ENCODE results near the gene RFC1.
"Not testable (repeated sequence)": the region's sequence is repeated elsewhere in the genome, so short reads cannot be mapped to it uniquely, and the experiment has no call there.

RFC1 gene, protein sequence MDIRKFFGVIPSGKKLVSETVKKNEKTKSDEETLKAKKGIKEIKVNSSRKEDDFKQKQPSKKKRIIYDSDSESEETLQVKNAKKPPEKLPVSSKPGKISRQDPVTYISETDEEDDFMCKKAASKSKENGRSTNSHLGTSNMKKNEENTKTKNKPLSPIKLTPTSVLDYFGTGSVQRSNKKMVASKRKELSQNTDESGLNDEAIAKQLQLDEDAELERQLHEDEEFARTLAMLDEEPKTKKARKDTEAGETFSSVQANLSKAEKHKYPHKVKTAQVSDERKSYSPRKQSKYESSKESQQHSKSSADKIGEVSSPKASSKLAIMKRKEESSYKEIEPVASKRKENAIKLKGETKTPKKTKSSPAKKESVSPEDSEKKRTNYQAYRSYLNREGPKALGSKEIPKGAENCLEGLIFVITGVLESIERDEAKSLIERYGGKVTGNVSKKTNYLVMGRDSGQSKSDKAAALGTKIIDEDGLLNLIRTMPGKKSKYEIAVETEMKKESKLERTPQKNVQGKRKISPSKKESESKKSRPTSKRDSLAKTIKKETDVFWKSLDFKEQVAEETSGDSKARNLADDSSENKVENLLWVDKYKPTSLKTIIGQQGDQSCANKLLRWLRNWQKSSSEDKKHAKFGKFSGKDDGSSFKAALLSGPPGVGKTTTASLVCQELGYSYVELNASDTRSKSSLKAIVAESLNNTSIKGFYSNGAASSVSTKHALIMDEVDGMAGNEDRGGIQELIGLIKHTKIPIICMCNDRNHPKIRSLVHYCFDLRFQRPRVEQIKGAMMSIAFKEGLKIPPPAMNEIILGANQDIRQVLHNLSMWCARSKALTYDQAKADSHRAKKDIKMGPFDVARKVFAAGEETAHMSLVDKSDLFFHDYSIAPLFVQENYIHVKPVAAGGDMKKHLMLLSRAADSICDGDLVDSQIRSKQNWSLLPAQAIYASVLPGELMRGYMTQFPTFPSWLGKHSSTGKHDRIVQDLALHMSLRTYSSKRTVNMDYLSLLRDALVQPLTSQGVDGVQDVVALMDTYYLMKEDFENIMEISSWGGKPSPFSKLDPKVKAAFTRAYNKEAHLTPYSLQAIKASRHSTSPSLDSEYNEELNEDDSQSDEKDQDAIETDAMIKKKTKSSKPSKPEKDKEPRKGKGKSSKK

GRCh38 chr4:39365830-39366771 lies at the start of gene RFC1:
Gene RFC1, minus strand, starts transcription at chr4:39366362. Its CDS starts 121 bp downstream, at chr4:39366241.
- peak; percentile 70 for DNase-seq (ENCODE audit: low read depth, low spot score)
- H3K27ac ChIP-seq = peak within 1 kb of the TSS; percentile 51

GRCh38 chr4:39415678-39416283 lies 49.6 kb upstream of the RFC1 start:
- H3K27ac ChIP-seq = no peak overlapping the region
- DNase-seq (ENCODE audit: low read depth, low spot score) = no peak

DNA sequence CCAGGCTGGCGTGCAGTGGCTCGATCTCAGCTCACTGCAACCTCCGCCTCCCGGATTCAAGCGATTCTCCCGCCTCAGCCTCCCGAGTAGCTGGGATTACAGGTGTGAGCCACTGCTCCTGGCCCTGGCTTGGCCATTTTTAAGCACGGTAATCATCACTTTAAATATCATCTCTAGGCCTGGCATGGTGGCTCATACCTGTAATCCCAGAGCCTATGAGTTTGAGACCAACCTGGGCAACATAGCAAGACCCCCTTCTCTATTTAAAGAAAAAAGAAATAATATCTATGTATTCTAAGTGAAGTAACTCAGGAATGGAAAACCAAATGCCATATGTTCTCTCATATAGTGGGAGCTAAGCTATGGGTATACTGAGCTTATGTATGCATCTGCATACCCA lies 45.4 kb upstream of the RFC1 start:
- not testable (repeated sequence) for H3K27ac ChIP-seq

DNA sequence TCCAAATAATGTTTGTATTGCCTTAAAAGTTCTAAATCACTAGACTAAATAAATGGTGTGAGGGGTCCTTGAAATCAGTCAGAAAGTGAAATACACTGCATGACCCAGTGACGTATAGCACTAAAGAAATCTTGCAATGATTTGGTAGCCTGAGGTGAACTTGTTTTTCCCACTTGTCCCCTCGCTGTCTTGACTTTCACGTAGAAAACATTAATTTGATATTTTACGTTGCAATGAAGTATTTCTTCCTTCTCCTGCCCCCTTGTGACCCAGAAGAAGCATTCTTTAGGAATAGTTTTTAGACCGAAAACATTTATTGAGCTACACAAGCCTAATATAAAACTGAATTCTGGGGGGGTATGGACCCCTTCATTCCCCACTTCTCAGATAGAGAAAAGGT lies 44.3 kb upstream of the RFC1 start:
- no peak for DNase-seq (ENCODE audit: low read depth, low spot score)
- no peak overlapping the region for H3K27ac ChIP-seq

More for the DNA sequence above, 45.4 kb upstream of the RFC1 start:
- not testable (repeated sequence) for DNase-seq (ENCODE audit: low read depth, low spot score)

- no peak for DNase-seq (ENCODE audit: low read depth, low spot score)
- no peak overlapping the region for H3K27ac ChIP-seq
Measured at GRCh38 chr4:39407584-39407885, 41.4 kb upstream of the RFC1 start.

DNA sequence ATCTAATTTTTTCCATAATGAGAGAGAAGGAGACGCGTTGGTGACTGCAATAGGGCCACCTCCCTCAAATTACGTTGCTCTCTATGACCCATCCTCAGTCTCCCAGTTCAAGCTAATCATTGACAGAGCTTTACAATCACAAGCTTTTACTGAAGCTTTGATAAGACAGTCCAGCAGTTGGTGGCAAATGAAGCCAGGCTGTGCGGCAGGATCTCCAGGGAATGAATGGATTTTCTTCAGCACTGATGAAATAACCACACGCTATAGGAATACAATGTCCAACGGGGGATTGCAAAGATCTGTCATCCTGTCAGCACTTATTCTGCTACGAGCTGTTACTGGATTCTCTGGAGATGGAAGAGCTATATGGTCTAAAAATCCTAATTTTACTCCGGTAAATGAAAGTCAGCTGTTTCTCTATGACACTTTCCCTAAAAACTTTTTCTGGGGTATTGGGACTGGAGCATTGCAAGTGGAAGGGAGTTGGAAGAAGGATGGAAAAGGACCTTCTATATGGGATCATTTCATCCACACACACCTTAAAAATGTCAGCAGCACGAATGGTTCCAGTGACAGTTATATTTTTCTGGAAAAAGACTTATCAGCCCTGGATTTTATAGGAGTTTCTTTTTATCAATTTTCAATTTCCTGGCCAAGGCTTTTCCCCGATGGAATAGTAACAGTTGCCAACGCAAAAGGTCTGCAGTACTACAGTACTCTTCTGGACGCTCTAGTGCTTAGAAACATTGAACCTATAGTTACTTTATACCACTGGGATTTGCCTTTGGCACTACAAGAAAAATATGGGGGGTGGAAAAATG lies 40.8 kb upstream of the RFC1 start, which contains the start of gene KLB:
KLB (plus strand) TSS at position 168 of the 821 bp plus-strand sequence; CDS start at position 188, 20 bp downstream.
- H3K27ac ChIP-seq = no peak within 1 kb of the TSS
- DNase-seq (ENCODE audit: low read depth, low spot score) = no peak

DNA sequence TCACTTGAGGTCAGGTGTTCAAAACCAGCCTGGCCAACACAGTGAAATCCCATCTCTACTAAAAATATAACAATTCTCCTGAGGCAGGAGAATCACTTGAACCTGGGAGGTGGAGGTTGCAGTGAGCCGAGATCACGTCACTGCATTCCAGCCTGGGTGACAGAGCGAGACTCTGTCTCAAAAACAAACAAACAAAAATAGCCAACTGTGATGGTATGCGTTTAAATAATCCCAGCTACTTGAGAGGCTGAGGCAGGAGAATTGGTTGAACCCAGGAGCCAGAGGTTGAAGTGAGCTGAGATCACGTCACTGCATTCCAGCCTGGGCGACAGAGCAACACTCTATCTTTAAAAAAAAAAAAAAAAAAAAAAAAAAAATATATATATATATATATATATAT lies 35.5 kb upstream of the RFC1 start:
- H3K27ac ChIP-seq; DNase-seq (ENCODE audit: low read depth, low spot score): not testable (repeated sequence)

GRCh38 chr4:39394706-39395105 lies 28.5 kb upstream of the RFC1 start:
- no peak overlapping the region for H3K27ac ChIP-seq
- DNase-seq (ENCODE audit: low read depth, low spot score) = no peak

GRCh38 chr4:39390603-39391002 lies 24.4 kb upstream of the RFC1 start:
- no peak for DNase-seq (ENCODE audit: low read depth, low spot score)
- no peak overlapping the region for H3K27ac ChIP-seq

DNA sequence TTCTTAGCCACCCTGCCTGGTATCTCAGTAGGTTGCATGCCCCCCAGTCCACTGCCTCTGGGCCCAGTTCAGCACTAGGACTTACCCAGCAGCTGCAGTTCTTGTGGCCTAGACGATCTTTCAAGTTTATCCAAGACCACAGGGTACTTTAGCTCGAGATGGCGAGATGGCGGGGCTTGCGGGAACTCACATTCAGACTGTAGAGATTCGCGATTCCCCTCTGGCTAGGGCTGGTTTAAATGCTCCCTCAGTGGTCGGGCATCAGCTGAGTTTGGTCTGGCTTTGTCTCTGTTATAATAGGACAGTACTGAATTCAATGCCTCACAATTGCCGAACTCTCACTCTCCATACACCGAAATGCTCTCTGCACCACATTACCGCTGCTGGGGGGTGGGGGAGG lies 18.4 kb upstream of the RFC1 start:
- H3K27ac ChIP-seq = no peak overlapping the region
- DNase-seq (ENCODE audit: low read depth, low spot score) = no peak

DNA sequence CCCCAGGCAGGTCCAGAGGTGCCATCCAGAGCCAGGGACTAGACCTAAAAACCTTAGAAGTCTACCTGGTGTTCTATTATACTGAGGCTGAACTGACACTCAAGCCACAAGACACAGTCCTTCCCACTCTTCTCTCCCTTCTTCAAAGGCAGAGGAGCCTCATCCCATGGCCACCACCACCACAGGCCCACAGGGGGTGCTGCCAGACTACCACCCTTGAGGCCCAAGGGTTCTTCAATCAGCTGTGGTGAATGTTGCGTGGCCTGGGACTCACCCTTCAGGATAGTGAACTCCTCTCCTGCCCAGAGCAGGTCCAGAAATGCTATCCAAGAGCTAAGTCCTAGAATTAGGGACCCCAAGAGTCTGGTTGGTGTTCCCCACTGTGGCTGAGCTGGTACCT lies 17.5 kb upstream of the RFC1 start:
- no peak for DNase-seq (ENCODE audit: low read depth, low spot score)
- H3K27ac ChIP-seq = no peak overlapping the region

- no peak overlapping the region for H3K27ac ChIP-seq
- DNase-seq (ENCODE audit: low read depth, low spot score) = no peak
Measured at GRCh38 chr4:39375478-39375877, 9.3 kb upstream of the RFC1 start.

- H3K27ac ChIP-seq; DNase-seq (ENCODE audit: low read depth, low spot score): not testable (repeated sequence)
Measured at GRCh38 chr4:39371209-39371608, 5.0 kb upstream of the RFC1 start.

- DNase-seq (ENCODE audit: low read depth, low spot score) = no peak
Measured at GRCh38 chr4:39369301-39369700, 3.1 kb upstream of the RFC1 start.

DNA sequence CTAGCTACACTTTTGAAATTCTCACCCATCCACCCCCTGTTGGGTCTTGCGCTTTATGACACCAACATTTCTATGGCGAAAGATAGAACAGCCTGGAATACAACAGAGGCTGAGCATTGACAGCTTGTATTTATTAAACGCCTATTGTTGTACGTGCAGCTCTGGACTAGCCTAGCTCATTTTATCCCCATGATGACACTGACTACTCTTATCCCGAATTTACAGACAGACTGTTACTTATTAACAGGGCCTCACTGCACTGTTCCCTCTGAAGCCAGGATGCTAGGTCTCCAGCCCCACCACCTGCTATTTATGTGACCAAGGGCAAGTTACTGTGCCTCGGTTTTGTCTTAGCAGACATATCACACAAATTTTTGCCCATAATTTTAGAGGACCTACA lies 1.0 kb upstream of the RFC1 start:
- no peak for DNase-seq (ENCODE audit: low read depth, low spot score)
- no peak overlapping the region for H3K27ac ChIP-seq

More at GRCh38 chr4:39369301-39369700, 3.1 kb upstream of the RFC1 start:
- no peak overlapping the region for H3K27ac ChIP-seq

GRCh38 chr4:39365360-39365759 lies 802 bp downstream of the RFC1 start:
- H3K27ac ChIP-seq = peak overlapping the region; percentile 51
- DNase-seq (ENCODE audit: low read depth, low spot score) = no peak

DNA sequence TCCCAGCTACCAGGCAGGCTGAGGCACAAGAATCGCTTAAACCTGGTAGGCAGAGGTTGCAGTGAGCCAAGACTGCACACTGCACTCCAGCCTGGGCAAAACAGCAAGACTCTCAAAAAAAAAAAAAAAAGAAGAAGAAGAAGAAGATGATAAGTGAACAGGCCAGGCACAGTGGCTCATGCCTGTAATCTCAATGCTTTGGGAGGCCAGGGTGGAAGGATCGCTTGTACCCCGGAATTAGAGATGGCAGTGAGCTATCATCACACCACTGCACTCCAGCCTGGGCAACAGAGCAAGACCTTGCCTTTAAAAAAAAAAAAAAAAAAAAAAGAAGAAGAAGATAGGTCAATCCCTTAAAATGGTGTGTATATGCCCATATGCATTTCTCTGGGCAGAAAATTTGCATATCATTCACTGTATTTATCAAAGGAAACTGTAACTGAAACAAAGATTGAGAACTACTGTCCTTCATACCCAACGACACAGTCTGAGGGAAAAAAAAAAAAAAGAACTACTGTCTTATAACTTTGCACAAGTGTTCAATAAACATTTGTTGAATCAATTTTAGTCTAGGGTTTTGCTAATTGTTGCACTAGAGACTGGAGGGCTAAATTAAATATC lies 2.3 kb downstream of the RFC1 start:
- no peak overlapping the region for H3K27ac ChIP-seq
- DNase-seq (ENCODE audit: low read depth, low spot score) = no peak

DNA sequence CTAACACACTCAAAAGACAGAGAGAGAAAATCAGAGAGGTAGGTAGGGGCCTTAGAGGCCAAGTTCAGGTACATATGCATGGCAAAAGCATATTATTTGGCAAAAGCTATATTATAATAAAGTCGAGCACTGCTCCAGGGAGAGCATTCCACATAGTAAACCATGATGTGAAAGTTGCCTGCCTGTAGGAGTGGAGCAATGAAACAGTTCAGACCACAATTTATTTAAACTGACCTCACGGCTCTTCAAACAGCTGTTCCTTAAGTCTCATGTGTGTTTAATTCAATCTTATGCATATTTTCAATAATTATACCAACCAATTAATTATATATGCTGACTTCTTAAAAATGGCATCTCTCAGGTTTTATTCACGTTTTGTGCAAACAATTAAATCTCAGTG lies 3.3 kb downstream of the RFC1 start:
- no peak for DNase-seq (ENCODE audit: low read depth, low spot score)
- H3K27ac ChIP-seq = no peak overlapping the region
